Neuronal stem cell (in vitro differentiated cells): Measurements from ENCODE around the gene FAM222B.

Source experiments
- DNase-seq: peaks from one replicate; pipeline ENCODE4 v3.0.0-alpha.2; 2013; ENCODE audit warnings: low spot score
- H2AFZ ChIP-seq: one replicate; pipeline ENCODE4 v1.6.1; 2013; ENCODE audit warnings: mild to moderate bottlenecking, low read length, inconsistent platforms
- H2AK5ac ChIP-seq: 2 replicates; pipeline ENCODE4 v1.6.1; 2013; ENCODE audit warnings: low read depth, mild to moderate bottlenecking, inconsistent platforms, low read length, moderate library complexity, mixed read lengths
- H2BK120ac ChIP-seq: 2 replicates; pipeline ENCODE4 v1.6.1; 2013; ENCODE audit warnings: low read depth, mild to moderate bottlenecking, inconsistent platforms, low read length, moderate library complexity, mixed read lengths
- H2BK12ac ChIP-seq: one replicate; pipeline ENCODE4 v1.6.1; 2013; ENCODE audit warnings: low read length, inconsistent platforms
- H2BK15ac ChIP-seq: 2 replicates; pipeline ENCODE4 v1.6.1; 2013; ENCODE audit warnings: mild to moderate bottlenecking, low read length, inconsistent platforms, mixed read lengths
- H2BK5ac ChIP-seq: one replicate; pipeline ENCODE4 v1.6.1; 2013; ENCODE audit warnings: inconsistent platforms, mild to moderate bottlenecking, low read length, moderate library complexity
- H3K14ac ChIP-seq: one replicate; pipeline ENCODE4 v1.6.1; 2013; ENCODE audit warnings: low read length, inconsistent platforms
- H3K18ac ChIP-seq: 2 replicates; pipeline ENCODE4 v1.6.1; 2013; ENCODE audit warnings: low read length, inconsistent platforms
- H3K23ac ChIP-seq: 2 replicates; pipeline ENCODE4 v1.6.1; 2013; ENCODE audit warnings: low read depth, mild to moderate bottlenecking, mixed read lengths, low read length, inconsistent platforms; ENCODE audit not compliant: poor library complexity
- H3K27ac ChIP-seq: replicated peaks from 3 replicates; pipeline ENCODE4 v1.5.1; 2013; ENCODE audit warnings: low read length, inconsistent platforms
- H3K27me3 ChIP-seq, 3 experiments: 2 replicates each; pipeline ENCODE4 v1.6.1; 2013; ENCODE audit warnings: low read length in 3 of 3, mild to moderate bottlenecking in 2 of 3, inconsistent platforms in 1 of 3, low read depth in 1 of 3, mixed read lengths in 1 of 3, moderate library complexity in 1 of 3; ENCODE audit not compliant: control insufficient read depth in 3 of 3, insufficient read depth in 3 of 3
- H3K36me3 ChIP-seq, 2 donors: replicated peaks in 1 of 2; 2 replicates each; pipeline ENCODE4 v1.6.1; 2013; ENCODE audit warnings: low read length in 2 of 2; ENCODE audit not compliant: control insufficient read depth in 2 of 2, insufficient read depth in 2 of 2
- H3K4ac ChIP-seq: 2 replicates; pipeline ENCODE4 v1.6.1; 2013; ENCODE audit warnings: inconsistent platforms, mild to moderate bottlenecking, low read length, moderate library complexity
- H3K4me1 ChIP-seq, 2 donors: 1 replicate in 1 of 2; 2 replicates in 1 of 2; pipeline ENCODE4 v1.6.1; 2013; ENCODE audit warnings: low read length in 2 of 2, low read depth in 1 of 2; ENCODE audit not compliant: control insufficient read depth in 2 of 2, insufficient read depth in 1 of 2
- H3K4me2 ChIP-seq: one replicate; pipeline ENCODE4 v1.6.1; 2013; ENCODE audit warnings: mild to moderate bottlenecking, low read length, inconsistent platforms; ENCODE audit not compliant: insufficient read depth, poor library complexity, severe bottlenecking
- H3K4me3 ChIP-seq, 2 donors: 2 replicates each; pipeline ENCODE4 v1.5.1; 2013; ENCODE audit warnings: low read length in 2 of 2, mild to moderate bottlenecking in 2 of 2, inconsistent platforms in 1 of 2, moderate library complexity in 1 of 2
- H3K79me1 ChIP-seq: one replicate; pipeline ENCODE4 v1.6.1; 2013; ENCODE audit warnings: low read depth, mild to moderate bottlenecking, inconsistent platforms, low read length, moderate library complexity
- H3K9ac ChIP-seq: one replicate; pipeline ENCODE4 v1.6.1; 2013; ENCODE audit warnings: mild to moderate bottlenecking, low read depth, low read length, inconsistent platforms; ENCODE audit not compliant: poor library complexity
- H3K9me3 ChIP-seq, 2 donors: replicated peaks in 1 of 2; 2 replicates each; pipeline versions ENCODE3 to v1.6.1; 2013; ENCODE audit warnings: low read length in 2 of 2, mild to moderate bottlenecking in 2 of 2, inconsistent platforms in 1 of 2, low read depth in 1 of 2, mixed read lengths in 1 of 2, moderate library complexity in 1 of 2; ENCODE audit not compliant: control insufficient read depth in 2 of 2, insufficient read depth in 1 of 2
- H4K8ac ChIP-seq: one replicate; pipeline ENCODE4 v1.6.1; 2013; ENCODE audit warnings: low read depth, mild to moderate bottlenecking, inconsistent platforms, low read length, moderate library complexity
- H4K91ac ChIP-seq: one replicate; pipeline ENCODE4 v1.6.1; 2013; ENCODE audit warnings: low read length, low read depth, mild to moderate bottlenecking, inconsistent platforms; ENCODE audit not compliant: poor library complexity
- WGBS, 2 donors: extraction: QIAGEN DNeasy Blood & Tissue Kit; methylation state at CpG; one replicate each; pipeline ENCODE4 v1.1.7; 2013; ENCODE audit warnings: missing lambda C conversion rate in 2 of 2, mixed read lengths in 1 of 2; ENCODE audit not compliant: insufficient read length in 2 of 2, insufficient replicate concordance in 1 of 2; ENCODE audit errors: extremely low coverage in 2 of 2; 5-methylcytosine and 5-hydroxymethylcytosine counted together

The FAM222B gene

GRCh38 chr17:28748852-28749515 lies 93.6 kb downstream of the FAM222B start:
- Histone ChIP-seq H3K9me3 (peaks cover 0 to 2% of the 10 kb centered on the region in 2 donors), H3K4me3 (no peak overlapping the region), H4K8ac (peak overlapping the region; percentile 6), H2AK5ac (no peak overlapping the region), H3K4ac (no peak overlapping the region), H4K91ac (no peak overlapping the region), H2AFZ (no peak overlapping the region), H3K9ac (peak overlapping the region; percentile 54), H3K27me3 (no peaks in the 10 kb centered on the region), H3K4me1 (peaks cover 19 to 27% of the 10 kb centered on the region in 2 donors), H3K23ac (peak overlapping the region; percentile 61), H3K79me1 (peaks cover 26% of the 10 kb centered on the region), H2BK120ac (peak overlapping the region; percentile 18), H2BK12ac (no peak overlapping the region), H2BK15ac (no peak overlapping the region), H3K14ac (no peak overlapping the region), H3K27ac (no peak overlapping the region), H3K4me2 (no peak overlapping the region), H3K18ac (no peak overlapping the region), H2BK5ac (no peak overlapping the region), H3K36me3 (peaks cover 55 to 82% of the 10 kb centered on the region in 2 donors)
- WGBS, 2 donors: no CpG with 5 or more reads among the region's 18 CpGs
- DNase-seq: no peak

GRCh38 chr17:28747801-28748750 lies 94.5 kb downstream of the FAM222B start:
- peak overlapping the region; percentile 14 for H2BK12ac ChIP-seq
- H4K8ac ChIP-seq: peak overlapping the region; percentile 23
- H3K4ac ChIP-seq: no peak overlapping the region
- H3K27ac ChIP-seq: no peak overlapping the region
- no peak overlapping the region for H3K14ac ChIP-seq
- H2BK5ac ChIP-seq: no peak overlapping the region
- H2BK120ac ChIP-seq: no peak overlapping the region
- peaks cover 55 to 82% of the 10 kb centered on the region in 2 donors for H3K36me3 ChIP-seq
- H4K91ac ChIP-seq: no peak overlapping the region
- no peak for DNase-seq
- H2AFZ ChIP-seq: no peak overlapping the region
- H3K9me3 ChIP-seq: peaks cover 0 to 2% of the 10 kb centered on the region in 2 donors
- H3K4me1 ChIP-seq: peaks cover 19 to 27% of the 10 kb centered on the region in 2 donors
- WGBS, 2 donors: no CpG with 5 or more reads among the region's 18 CpGs
- peak overlapping the region; percentile 75 for H3K18ac ChIP-seq
- H3K9ac ChIP-seq: peak overlapping the region; percentile 36
- H3K79me1 ChIP-seq: peaks cover 27% of the 10 kb centered on the region
- peak overlapping the region; percentile 16 for H3K23ac ChIP-seq
- no peak overlapping the region for H3K4me3 ChIP-seq
- no peak overlapping the region for H2BK15ac ChIP-seq
- no peaks in the 10 kb centered on the region for H3K27me3 ChIP-seq
- peak overlapping the region; percentile 3 for H2AK5ac ChIP-seq
- H3K4me2 ChIP-seq: no peak overlapping the region

GRCh38 chr17:28747051-28747691 lies 95.4 kb downstream of the FAM222B start:
- Histone ChIP-seq H3K4me2 (peak overlapping the region; percentile 52), H2BK120ac (no peak overlapping the region), H3K9ac (peak overlapping the region; percentile 50), H3K79me1 (peaks cover 27% of the 10 kb centered on the region), H2BK5ac (peak overlapping the region; percentile 32), H3K14ac (no peak overlapping the region), H3K27ac (peak overlapping the region; percentile 72), H2BK12ac (no peak overlapping the region), H3K27me3 (no peaks in the 10 kb centered on the region), H3K9me3 (no peaks in the 10 kb centered on the region), H3K4me1 (peaks cover 19 to 30% of the 10 kb centered on the region in 2 donors), H3K18ac (peak overlapping the region; percentile 44), H4K91ac (no peak overlapping the region), H3K36me3 (peaks cover 52 to 74% of the 10 kb centered on the region in 2 donors), H2BK15ac (no peak overlapping the region), H3K23ac (peak overlapping the region; percentile 16), H2AFZ (no peak overlapping the region), H4K8ac (no peak overlapping the region), H3K4ac (no peak overlapping the region), H2AK5ac (peak overlapping the region; percentile 3), H3K4me3 (no peak overlapping the region)
- DNase-seq: no peak
- WGBS, 2 donors: no CpG with 5 or more reads among the region's 7 CpGs
